Measurements from ENCODE around the gene UNC80.

The UNC80 gene

DNA sequence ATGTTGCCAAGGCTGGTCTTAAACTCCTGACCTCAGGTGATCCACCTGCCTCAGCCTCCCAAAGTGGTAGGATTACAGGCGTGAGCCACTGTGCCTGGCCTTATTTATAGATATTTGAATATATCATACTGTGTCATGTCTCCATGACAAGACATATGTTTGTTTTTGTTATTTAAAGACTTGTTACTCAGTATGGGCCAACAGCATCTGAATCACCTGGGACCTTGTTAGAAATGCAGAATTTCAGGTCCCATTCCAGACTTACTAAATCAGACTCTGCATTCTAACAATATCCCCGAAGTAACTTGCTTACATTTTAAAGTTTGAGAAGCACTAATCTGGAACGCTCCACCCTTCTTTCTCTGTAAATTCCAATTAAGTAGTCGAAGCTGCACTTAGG, 264.0 kb downstream of the UNC80 start:
- no peak for DNase-seq

DNA sequence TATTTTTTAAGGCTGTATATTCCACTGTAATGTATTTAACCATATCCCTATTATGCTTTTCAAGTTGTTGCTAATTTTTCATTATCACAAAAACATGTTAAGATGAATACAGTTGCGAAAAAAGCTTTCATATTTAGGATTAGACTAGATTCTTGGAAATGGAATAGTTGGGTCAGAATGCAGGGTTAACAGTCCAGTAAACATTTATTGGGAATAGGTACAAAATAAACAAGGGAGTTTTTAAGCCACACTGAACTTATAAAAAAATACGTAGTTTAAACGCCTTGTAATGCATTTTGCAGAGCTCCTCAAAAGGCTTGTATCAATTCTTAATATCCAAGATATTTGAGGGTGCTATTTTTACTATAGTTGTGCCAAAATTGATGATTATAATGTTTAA, 266.4 kb downstream of the UNC80 start:
- DNase-seq, result no peak

DNA sequence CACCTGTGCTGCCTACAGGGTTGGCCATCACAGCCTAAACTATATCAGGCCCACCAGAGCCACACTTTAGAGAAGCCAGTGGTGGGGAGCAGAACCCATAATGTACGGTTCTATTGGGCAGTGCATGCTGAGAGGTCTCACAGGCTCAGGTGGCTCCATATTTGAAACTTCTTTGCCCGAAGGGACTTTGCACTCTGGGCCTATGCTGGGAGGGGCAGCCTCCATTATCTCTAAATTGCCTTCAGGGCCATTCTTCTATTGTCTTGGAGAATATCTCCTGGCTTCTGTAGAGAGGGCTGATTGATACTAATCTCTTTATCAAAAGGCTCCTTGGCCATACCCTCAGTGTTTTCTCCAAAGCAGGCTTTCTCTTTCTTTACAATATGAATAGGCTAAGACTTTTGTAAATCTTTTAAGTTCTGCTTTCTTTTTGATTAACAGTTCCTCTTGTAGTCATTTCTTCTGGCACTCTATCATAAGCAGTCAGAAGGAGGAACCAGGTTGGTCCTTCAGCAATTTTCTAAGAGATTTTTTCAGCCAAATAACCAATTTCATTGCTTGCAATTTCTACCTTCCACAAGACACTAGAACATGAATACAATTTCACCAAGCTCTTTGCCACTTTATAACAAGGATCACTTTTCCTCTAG, 275.3 kb downstream of the UNC80 start:
- DNase-seq, result no peak
